DMS 273 (cell line): ENCODE data around the gene NTM.
"Not testable (repeated sequence)": the region's sequence is repeated elsewhere in the genome, so short reads cannot be mapped to it uniquely, and the experiment has no call there.

ENCODE experiments used
- DNase-seq: peaks from one replicate; lab custom pipeline; 2025; ENCODE audit not compliant: unreplicated experiment; lab: John Stamatoyannopoulos, UW

Gene NTM

DNA sequence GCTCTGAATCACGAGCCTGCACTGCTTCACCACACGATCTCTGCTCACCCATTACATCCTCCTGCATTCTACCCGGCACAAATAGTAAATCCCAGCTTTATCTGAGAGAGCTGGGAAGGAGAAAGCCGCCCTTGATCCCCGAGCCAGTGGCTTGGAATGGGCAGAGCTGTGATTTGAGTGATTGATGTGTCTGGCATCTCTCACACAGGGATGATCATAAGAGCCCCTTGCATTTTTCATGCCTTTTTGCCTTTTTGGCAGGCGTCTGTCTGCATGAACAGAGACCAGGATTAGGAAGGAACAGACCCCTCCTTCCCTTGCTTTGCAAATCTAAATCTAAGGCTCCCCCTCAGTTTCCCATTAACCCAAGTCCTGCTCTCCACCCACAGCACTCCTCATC lies 945.3 kb downstream of the NTM start:
- DNase-seq: no peak

DNA sequence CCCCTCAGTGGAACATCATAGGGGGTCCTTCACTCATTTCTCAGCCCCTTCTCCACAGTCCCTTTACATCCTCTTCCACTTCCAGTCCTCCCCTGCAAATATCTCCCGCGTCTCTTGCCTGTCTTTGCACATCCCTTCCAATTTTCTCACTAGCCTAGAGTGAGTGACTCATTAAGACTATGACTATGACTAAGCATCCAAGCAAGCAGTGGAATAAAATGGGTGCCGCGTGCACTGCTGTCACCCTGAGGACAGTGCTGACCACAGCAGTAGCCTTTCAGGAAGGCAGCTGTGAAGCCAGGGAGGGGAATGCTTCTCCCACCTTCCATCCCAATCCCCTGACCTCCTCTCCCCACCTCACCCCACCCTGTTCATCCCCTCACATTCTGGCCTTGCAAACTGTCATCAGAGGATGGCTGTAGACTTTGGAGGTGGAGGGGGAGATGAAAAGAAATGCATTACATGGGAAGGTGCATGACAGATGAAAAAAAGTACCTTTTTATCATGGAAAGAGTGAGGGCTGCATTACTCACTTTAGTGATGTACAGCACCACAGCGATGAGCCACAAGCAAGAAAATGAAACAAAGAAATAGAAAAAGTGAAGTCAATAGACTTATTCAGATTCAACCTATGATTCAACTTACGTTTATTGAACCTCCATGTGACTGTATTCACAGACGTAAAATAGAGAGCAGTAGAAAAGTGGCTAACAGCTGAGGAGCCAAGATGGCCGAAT lies 948.2 kb downstream of the NTM start:
- DNase-seq: no peak

DNA sequence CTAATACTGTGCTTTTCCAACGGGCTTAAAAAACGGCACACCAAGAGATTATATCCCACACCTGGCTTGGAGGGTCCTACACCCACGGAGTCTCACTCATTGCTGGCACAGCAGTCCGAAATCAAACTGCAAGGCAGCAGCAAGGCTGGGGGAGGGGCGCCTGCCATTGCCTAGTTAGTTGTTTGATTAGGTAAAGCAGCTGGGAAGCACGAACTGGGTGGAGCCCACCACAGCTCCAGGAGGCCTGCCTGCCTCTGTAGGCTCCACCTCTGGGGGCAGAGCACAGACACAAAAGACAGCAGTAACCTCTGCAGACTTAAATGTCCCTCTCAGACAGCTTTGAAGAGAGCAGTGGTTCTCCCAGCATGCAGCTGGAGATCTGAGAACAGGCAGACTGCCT lies 949.0 kb downstream of the NTM start:
- not testable (repeated sequence) for DNase-seq

DNA sequence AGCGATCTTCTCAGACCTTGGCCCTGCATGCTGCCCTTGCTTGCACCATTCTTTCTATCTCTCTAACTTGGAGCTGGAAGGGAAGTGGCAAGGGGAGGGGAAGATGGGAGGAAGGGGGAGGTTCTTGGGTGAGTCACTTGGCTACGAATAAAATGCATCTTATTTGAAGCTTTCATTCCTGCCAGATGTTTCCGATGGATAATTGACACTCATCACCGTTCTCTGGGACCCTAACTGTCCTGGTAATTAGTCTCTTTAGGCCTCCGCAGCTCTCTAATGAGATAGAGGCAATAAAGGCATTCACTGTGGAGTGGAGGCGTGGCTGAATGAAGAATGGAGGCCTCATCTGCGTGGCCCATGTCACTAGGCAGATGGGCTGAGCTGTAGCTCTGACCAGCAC lies 960.1 kb downstream of the NTM start:
- no peak for DNase-seq

DNA sequence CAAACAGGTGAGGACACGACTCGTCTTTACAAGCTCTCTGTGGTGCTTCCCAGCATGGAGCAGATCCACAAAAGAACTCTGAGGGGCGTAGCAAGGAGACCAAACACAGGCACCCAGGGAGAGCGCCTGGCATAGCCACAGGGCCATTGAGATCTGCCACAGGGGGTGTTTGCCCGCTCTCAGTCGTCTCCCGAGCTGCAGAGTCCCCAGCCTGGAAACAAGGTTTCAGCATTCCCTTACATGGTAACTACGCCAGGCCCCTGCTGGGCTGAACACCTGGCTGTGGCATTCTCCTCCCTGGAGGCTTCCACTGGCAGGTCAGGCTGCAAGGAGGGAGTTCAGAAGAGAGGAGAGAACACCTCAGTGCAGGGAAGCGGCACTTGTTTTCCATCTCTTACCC lies 962.1 kb downstream of the NTM start:
- no peak for DNase-seq

DNA sequence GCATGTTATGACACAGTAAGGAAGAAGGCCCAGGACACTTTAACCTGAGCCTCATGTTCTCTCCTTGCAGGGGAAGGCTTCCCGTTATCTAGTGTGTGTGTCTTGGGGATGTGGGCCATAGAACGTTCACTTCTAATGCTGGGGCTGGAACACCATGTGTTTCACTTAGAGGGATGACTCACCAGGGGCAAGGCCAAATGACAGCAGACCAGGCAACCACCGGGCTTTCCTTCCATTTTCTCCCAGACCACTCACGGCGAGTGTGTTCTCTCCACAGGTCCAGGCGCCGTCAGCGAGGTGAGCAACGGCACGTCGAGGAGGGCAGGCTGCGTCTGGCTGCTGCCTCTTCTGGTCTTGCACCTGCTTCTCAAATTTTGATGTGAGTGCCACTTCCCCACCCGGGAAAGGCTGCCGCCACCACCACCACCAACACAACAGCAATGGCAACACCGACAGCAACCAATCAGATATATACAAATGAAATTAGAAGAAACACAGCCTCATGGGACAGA lies 964.4 kb downstream of the NTM start:
- no peak for DNase-seq

DNA sequence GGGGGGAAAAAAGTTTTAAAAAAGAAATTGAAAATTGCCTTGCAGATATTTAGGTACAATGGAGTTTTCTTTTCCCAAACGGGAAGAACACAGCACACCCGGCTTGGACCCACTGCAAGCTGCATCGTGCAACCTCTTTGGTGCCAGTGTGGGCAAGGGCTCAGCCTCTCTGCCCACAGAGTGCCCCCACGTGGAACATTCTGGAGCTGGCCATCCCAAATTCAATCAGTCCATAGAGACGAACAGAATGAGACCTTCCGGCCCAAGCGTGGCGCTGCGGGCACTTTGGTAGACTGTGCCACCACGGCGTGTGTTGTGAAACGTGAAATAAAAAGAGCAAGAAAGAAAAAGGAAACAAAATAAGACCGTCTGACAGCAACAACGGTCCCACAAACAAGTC lies 964.9 kb downstream of the NTM start:
- DNase-seq: no peak

DNA sequence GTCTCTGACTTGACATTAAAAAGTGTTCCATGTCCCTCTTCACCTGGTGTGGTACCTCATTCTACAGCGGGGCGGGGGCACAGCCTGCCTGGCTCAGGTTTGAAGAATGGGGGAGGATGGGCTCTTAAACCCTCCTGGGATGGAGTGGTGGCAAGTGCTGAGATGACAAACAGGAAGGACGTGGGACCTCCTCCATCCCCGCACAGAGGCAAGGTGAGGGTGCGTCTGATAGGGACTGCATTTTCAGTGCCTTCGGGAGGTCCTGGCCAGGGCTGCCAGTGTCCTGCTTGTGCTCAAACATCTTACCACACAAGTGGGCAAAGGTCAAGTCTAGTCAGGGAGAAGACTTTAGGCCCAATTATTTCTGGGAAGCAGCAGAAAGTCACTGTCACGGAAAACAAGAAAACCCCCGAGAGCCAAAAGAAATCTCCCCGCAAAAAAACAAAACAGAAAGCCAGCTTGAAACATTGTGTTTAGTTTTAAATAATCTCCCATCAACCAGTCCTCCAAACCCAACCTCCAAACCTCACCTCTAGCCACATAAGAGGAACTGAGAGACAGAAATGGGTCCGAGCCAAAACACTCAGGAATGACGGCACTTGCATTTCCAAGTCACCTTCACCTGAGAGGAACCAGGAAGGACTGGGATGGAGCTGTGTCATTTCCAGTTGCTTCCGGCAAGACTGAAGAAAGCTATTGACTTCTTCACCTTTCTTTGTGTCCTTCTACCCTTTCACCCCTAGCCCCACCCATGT lies 966.5 kb downstream of the NTM start:
- DNase-seq: no peak

DNA sequence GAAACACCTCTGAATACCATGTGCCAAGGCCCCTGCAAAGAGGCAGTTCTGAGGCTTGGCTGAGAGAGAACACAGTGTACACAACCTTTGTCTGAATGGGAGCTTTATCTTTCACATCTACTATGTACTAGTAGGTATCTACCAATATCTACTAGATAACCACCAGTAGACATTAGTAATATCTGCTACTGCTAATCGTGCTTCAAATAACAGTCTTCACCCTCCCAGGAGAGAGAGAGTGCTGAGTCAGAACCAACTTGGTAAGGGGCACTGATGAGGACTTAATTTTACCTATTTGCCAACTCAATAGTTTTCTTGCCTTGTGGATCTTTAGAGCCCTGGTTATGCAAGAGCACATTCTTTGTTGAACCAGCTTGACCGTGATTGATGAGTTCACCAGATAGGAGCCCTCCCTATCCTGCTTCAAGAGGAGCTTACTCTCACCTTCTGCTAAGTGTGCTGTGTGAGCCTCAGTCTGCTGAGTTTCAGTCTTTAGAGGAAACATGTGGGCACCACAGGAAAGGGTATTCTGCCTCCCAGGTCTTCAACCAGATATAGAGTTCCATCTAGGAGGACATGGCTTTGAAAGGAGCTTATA lies 967.5 kb downstream of the NTM start:
- no peak for DNase-seq

DNA sequence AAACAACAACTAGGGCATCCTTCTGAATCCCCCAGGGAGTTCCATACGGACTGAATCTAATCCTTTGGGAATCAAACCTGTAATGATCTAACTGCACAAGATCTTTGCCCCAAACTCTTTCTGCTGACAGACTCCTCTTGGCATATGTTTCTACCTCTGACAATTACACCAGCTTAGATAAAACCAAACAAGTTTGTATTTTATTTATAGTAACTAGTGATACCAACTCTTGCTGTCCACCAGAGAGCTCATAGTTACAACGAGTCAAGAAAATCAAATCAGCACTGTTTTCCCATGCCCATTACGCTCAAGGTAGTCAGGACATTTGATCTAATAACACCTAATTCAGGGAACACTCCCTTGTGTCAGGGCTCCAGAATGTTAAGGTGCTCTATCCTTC lies 972.0 kb downstream of the NTM start:
- no peak for DNase-seq

DNA sequence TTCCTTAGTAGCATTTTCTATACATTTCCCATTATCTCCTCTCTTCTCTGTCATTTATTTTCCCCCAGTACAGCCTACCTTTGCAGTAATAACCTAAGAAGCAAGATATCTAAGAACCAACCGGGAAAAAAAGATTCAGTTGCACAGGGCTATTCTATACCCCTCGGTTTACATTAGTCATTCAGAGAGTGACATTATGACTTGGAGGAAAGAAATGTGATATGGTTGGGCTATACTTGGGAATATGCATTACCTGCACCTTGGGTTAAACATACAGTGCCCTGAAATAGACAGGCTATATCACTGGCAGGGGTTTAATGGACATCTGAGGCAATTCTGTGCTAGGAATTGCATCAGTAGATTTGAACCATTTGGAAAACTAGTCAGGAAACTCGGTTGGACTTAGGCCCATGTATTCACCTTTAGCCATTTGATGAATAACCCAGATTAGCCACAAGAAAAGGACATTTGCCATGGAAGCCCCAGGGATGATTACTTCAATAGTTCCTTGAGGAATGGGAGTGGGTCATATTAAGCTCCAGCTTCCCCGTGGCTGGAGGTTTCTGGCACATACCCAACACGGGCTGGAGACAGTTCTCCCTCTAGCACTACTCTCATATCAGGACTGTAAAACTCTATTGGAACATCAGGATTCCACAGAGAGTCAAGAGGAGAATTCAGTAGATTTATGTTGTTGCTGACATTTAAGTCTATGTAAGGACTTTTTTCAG lies 973.2 kb downstream of the NTM start:
- no peak for DNase-seq

DNA sequence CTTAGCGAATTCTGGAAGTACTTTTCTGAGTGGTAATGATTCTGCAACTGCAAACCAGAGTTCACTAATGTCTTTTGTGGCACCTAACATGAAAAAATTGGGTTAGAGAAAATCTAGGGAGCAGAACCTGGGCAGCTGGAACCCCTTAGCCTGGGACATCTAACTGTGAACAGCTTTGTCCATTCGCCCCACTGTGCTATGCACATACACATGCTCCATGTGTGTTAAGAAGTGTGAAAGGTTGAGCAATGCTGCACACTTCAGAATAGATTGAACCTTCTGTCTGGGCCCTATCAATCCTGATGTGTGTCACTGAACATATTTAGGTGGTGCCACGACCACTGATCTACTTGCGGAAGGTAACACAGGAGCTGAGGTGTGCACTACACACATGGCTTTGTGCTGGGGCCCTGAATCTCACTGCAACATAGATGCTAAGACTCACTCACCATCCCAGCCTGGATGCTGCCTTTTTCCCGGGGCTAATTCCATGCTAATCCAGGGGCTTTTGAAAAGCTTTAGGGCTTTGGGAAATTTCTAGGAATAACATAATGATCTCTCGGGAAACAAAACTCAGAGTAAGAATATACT lies 976.2 kb downstream of the NTM start:
- DNase-seq: no peak

DNA sequence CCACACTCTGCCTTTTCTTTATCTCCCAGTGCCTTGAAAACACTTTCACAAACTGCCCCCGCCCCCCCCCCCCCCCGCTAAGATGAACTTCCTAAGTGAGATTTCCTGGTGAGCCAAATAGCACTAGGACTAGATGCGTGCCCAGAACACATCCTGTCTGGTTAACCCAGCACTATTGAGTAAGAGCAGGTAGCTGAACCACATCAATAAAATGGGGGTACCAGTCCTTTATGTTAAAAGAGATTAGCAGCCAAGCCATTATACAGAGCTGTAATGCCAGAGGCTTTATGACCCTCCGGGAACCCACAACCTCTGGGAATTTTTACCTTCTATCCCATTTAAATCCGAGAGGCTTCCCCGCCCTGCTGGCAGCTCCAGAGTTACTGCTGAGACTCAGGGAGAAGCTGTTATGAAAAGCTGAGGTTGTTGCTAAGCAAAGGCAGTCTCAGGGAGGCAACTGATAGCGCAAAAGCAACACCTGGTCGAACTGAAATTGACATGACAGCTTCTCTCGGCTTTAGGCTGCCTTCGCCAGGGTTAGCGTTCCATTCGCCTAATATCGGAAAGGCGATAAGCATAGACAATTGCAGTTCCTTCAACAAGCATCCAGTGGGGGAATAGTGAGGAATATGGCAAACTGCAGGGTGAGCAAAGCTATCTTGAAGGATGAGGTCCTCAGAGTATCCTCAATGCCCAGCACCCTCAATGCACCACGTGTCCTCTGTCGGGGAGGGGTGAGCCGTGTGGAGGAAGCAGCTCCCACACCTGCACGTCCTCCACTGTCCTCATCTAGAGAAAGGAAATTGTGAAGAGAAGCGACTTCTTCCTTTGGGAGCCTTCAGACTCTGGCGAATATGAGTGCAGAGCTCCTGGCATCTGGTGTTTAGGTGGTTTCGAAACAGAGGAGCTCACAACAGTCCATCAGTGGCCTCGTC lies 977.0 kb downstream of the NTM start:
- DNase-seq: no peak

DNA sequence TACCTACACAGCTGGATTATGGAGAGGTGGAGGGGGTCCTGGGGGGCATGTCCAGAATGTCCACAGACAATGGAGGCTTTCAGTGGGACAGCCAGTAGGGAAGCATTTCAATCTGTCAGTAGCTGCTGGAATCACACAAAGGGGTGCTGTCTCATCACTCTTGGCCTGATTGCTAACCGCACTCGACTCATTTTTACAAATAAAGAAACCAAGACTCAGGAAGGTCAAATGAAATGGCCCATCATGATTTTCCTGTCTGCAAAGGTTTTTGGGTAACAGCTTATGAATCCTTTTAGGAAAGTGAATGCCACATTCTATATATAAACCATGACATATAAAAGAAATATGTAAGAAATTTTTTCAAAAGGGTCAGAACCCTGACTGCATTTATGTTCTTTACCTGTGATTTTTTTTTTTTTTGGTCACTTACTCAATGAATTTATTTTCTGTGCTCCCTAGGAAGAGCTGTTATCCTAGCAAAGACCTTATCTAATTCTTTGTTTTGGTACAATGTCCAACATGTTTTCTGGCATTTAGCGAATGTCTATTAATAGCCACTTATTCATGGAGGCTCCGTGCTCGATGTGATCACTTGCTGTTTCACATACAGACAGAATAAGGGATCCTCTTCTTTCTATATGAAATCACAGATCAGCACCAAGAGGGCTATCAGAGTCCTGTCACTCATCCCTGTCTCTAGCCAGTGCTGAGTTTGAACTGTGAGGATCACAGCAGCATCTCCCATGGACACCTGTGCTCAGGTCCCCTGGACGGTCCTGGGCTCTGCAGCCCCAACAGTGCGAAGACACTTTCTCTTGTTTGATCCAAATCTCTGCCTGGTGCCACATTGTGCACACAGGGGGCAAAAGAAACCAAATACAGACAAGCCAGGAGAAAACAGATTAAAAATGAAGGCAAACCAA lies 979.7 kb downstream of the NTM start:
- DNase-seq: no peak

DNA sequence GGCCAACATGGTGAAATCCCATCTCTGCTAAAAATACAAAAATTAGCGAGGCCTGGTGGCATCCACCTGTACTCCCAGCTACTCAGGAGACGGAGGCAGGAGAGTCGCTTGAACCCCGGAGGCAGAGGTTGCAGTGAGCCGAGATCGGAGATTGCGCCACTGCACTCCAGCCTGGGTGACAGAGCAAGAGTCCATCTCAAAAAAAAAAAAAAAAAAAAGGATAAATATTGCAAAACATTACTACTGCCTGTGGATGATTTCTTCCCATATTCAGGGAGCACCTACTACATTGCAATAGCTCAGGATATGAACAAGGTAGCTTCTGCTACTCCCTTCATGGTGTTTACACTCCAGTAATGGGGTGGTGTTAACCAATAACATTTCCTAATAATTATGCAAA lies 980.6 kb downstream of the NTM start:
- DNase-seq: no peak

DNA sequence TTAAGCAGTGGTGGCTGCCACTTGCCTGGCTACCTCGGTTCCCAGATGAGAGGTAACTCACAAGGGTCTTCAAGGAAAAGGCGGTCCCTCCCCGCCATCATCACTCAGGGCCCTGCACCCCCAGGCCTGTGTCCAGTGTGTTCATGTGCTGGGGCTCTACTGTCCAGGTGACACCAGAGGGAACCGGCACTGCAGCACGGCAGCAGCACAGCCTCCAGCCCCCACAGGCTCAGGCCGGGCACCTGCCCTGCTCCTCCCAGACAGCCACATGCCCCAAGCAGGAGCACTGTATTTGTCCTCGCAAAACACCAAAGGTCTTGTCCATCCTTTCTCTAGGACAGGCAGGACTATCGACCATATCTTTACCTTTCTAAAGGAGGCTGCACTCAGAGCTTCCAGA lies 982.1 kb downstream of the NTM start:
- DNase-seq: no peak

DNA sequence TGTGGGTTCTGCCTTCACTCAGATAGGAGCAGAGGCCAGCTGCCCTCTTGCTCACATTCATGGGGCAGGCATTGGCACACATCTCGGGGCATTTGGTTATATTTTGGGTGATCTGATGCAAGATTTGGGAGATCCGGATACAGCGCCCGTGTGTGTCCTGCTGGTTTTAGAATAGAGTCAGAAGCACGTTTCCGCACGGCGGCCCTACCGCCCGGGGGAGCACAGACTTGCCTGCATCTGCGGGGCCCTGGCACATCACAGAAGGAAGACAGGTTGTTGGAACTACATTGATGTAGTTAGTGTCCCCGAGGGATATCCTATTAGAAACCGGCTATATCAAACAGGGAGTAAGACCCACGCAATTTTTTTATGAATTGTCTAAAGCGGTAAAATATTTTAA lies 982.8 kb downstream of the NTM start:
- no peak for DNase-seq

DNA sequence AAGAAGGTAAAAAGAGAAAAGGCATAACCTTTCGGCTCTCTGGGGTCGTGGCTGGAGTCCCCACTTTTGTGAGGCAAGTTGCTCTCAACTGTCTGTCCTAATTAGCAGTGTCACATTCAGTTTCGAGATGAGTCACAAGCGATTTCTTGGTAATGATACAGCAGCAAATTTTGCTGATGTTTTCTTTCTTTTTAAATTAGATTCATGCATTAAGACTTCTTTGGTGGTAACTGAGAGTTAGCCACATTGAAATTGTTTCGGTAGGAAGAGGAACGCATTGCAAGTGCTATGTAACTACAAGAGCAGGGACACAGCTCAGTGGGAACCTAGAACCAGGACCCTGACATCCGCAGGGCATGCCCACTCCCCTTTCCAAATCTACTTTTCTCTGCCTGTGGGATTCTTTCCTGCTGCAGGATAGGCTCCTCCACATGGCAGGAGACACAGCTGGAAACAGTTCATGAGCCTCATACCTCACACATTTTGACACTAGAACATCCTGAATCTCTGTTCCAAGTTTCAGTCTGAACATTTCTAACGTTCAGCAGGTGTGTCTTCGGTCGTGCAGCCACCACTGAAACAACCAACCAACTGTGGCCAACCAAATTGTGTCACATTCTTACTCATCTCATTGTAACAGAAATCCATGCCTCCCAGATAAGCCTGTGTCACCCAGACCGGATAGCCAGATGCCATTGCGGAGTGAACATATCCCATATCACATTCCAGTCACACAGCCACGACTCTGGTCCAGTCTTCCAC lies 987.6 kb downstream of the NTM start:
- DNase-seq: no peak
